ENCODE measurements around the gene STK32B. TPM values are rescaled to one million over a fixed set of nuclear protein-coding genes. Genes with fewer than 3 reads are reported as not detected.

Gene STK32B
- total RNA-seq, 1 experiment from 2014 or later = 15.1 TPM

DNA sequence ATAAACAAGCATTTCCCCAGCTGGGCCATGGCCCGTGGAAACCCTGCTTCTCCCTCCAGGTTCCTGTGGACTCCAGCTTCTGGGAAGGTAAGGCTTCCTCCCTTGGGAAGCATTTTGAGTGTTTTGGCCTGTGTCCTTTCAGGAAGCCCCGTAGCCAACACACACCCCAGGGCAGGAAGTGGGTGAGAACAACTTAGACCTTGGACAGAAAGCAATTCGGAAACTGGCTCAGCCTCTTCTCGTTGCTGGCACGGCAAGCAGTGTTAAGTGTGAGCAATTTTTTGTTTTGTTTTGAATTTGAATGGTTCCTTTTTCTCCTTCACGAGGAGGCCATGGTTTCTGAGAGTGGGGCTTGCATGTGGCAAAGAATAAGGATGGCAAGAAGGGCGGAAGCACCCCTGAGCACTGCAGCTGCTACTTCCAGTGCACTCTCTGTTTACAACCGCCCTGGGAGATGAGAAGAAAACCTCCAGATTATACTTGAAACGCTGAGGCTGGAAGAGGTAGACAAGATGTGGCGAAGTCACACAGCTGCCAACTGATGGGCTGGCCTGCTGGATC lies 17.9 kb upstream of the STK32B start:
- no peaks in the 10 kb centered on the region for H3K27me3 ChIP-seq (replicated peaks; ENCODE audit: insufficient read depth, low read depth, low read length, poor library complexity)
- TF ChIP-seq, protein P1, sequence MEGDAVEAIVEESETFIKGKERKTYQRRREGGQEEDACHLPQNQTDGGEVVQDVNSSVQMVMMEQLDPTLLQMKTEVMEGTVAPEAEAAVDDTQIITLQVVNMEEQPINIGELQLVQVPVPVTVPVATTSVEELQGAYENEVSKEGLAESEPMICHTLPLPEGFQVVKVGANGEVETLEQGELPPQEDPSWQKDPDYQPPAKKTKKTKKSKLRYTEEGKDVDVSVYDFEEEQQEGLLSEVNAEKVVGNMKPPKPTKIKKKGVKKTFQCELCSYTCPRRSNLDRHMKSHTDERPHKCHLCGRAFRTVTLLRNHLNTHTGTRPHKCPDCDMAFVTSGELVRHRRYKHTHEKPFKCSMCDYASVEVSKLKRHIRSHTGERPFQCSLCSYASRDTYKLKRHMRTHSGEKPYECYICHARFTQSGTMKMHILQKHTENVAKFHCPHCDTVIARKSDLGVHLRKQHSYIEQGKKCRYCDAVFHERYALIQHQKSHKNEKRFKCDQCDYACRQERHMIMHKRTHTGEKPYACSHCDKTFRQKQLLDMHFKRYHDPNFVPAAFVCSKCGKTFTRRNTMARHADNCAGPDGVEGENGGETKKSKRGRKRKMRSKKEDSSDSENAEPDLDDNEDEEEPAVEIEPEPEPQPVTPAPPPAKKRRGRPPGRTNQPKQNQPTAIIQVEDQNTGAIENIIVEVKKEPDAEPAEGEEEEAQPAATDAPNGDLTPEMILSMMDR (conservative IDR thresholded peaks at IDR 0.05; ENCODE audit: low read depth, low read length) = no peak
- TF ChIP-seq EZH2 (IDR thresholded peaks at IDR 0.05; ENCODE audit: borderline replicate concordance, low read depth, low read length, poor library complexity, severe bottlenecking) = no peak
- no peak for DNase-seq (ENCODE audit: low spot score)
- H3K4me1 ChIP-seq (ENCODE audit: insufficient read depth, low read length, poor library complexity, severe bottlenecking) = peaks cover 16% of the 10 kb centered on the region
- H3K36me3 ChIP-seq (ENCODE audit: insufficient read depth, low read length, poor library complexity, severe bottlenecking) = no peaks in the 10 kb centered on the region
- no peak overlapping the region for H3K27ac ChIP-seq (ENCODE audit: low read depth, low read length, poor library complexity, severe bottlenecking)
- intact Hi-C loops (cut with micrococcal nuclease; ENCODE audit: unreplicated experiment) = no loop called here
- POLR2A ChIA-PET (ENCODE audit: low non-redundant PET) = no interaction called here
- H3K9me3 ChIP-seq (ENCODE audit: low read depth, low read length, poor library complexity, severe bottlenecking) = no peaks in the 10 kb centered on the region
- no peak overlapping the region for H3K4me3 ChIP-seq (ENCODE audit: low read depth, low read length, poor library complexity, severe bottlenecking)
- CTCF ChIA-PET = no interaction called here
- BruUV-seq (replicated peaks) = no TSS peak

DNA sequence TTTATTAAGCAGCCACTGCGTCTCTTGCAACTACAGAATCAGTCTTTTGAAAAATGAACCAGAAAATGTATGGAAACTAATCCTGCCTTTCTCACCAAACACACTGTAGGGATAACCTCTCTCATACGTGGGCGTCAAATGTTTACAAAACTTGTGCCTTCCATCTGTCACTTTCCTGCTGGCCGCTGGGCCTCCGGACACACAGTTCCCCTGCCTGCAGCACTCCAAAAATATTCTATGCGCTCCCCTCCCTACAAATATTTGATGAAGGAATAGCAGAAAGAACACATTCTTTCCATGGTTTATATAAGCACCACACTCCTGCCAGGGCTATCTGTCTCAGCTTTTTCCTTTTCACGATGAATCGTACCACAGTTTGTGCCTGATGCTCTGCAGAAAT lies 17.1 kb upstream of the STK32B start:
- H3K4me3 ChIP-seq (ENCODE audit: low read depth, low read length, poor library complexity, severe bottlenecking) = no peak overlapping the region
- DNase-seq (ENCODE audit: low spot score) = no peak
- no peak overlapping the region for H3K27ac ChIP-seq (ENCODE audit: low read depth, low read length, poor library complexity, severe bottlenecking)
- ChIA-PET POLR2A (ENCODE audit: low non-redundant PET) (no interaction called here), CTCF (no interaction called here)
- TF ChIP-seq, protein P1 (conservative IDR thresholded peaks at IDR 0.05; ENCODE audit: low read depth, low read length) = no peak
- no peak for TF ChIP-seq EZH2 (IDR thresholded peaks at IDR 0.05; ENCODE audit: borderline replicate concordance, low read depth, low read length, poor library complexity, severe bottlenecking)
- H3K9me3 ChIP-seq (ENCODE audit: low read depth, low read length, poor library complexity, severe bottlenecking) = no peaks in the 10 kb centered on the region
- intact Hi-C loops (cut with micrococcal nuclease; ENCODE audit: unreplicated experiment) = no loop called here
- peaks cover 17% of the 10 kb centered on the region for H3K4me1 ChIP-seq (ENCODE audit: insufficient read depth, low read length, poor library complexity, severe bottlenecking)
- BruUV-seq (replicated peaks) = no TSS peak
- H3K36me3 ChIP-seq (ENCODE audit: insufficient read depth, low read length, poor library complexity, severe bottlenecking) = no peaks in the 10 kb centered on the region
- H3K27me3 ChIP-seq (replicated peaks; ENCODE audit: insufficient read depth, low read depth, low read length, poor library complexity) = no peaks in the 10 kb centered on the region

DNA sequence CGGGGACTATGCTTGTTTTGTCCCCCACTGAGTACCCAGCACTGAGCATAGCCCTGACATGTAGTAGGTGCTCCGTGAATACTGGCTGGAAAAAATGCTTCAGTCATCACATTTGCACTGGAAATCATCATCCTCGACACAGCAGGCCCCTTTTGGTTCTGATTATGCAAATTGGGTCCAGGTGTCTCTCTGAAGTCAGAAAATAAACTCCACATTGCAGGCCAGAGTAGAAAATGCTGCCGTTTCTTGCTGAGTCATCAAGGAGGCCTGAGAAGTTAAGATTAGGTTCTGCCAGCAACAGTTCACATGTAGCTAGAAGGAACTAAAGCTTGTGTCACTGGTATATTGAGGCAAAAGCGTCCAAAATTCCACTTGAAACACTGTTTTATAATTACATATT lies 15.0 kb upstream of the STK32B start:
- Histone ChIP-seq H3K27ac (ENCODE audit: low read depth, low read length, poor library complexity, severe bottlenecking) (no peak overlapping the region), H3K4me1 (ENCODE audit: insufficient read depth, low read length, poor library complexity, severe bottlenecking) (peaks cover 17% of the 10 kb centered on the region), H3K27me3 (replicated peaks; ENCODE audit: insufficient read depth, low read depth, low read length, poor library complexity) (no peaks in the 10 kb centered on the region), H3K9me3 (ENCODE audit: low read depth, low read length, poor library complexity, severe bottlenecking) (no peaks in the 10 kb centered on the region), H3K4me3 (ENCODE audit: low read depth, low read length, poor library complexity, severe bottlenecking) (no peak overlapping the region), H3K36me3 (ENCODE audit: insufficient read depth, low read length, poor library complexity, severe bottlenecking) (no peaks in the 10 kb centered on the region)
- TF ChIP-seq, protein P1 (conservative IDR thresholded peaks at IDR 0.05; ENCODE audit: low read depth, low read length) = no peak
- no peak for TF ChIP-seq EZH2 (IDR thresholded peaks at IDR 0.05; ENCODE audit: borderline replicate concordance, low read depth, low read length, poor library complexity, severe bottlenecking)
- intact Hi-C loops (cut with micrococcal nuclease; ENCODE audit: unreplicated experiment) = no loop called here
- CTCF ChIA-PET = no interaction called here
- BruUV-seq (replicated peaks) = no TSS peak
- POLR2A ChIA-PET (ENCODE audit: low non-redundant PET) = no interaction called here
- peak; percentile 43 for DNase-seq (ENCODE audit: low spot score)

Data from A673 (cell line).